GM12864 (cell line): ENCODE measurements around the gene HIPK2.
A peak's percentile ranks its signal among the peaks of the same experiment; 100 is the strongest.

Source experiments
- DNase-seq: peaks from one replicate; pipeline ENCODE4 v3.0.0-alpha.2; 2011; ENCODE audit warnings: low read depth
- H3K4me3 ChIP-seq: 2 replicates; pipeline ENCODE4 v1.5.1; 2011; ENCODE audit warnings: mild to moderate bottlenecking, low read depth, low read length, control low read depth
- TF ChIP-seq, protein P1 (sequence below): IDR thresholded peaks from 2 replicates; pipeline ENCODE4 v1.5.1; 2011; ENCODE audit warnings: low read depth, mild to moderate bottlenecking, moderate library complexity, low read length, control low read depth, inconsistent platforms; ENCODE audit errors: missing control alignments

HIPK2 gene

DNA sequence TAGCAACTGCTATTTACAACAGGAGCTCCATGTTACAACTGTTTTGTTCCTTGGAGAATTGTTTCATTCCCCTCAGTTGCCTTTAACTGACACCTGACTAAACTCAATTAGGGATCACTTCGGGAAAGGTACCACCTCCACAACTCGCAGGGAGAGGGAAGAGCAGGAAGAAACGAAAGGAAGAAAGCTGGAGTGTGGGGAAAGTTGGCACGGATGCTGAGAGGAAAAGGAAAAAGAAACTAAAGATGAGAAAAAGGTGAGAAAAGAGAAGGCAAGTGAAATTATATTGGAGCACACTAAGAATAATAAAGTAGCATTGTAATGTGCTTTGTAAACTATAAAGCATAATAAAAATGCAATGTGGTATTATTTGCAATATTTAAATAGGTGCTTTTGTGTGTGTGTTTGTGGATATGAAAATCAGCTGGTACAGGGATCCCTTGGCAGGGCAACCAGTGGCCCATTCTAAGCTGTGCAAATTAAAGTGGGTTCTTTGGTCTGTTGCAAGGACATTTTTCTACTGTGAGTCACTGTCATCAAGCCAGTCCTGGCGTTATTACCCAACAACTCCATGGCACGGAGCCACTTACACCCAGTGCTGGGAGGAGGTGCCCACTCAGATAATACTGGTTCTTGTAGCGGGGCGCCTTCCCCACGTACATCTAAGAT is 45.9 kb downstream of the HIPK2 start:
- TF ChIP-seq, protein P1, sequence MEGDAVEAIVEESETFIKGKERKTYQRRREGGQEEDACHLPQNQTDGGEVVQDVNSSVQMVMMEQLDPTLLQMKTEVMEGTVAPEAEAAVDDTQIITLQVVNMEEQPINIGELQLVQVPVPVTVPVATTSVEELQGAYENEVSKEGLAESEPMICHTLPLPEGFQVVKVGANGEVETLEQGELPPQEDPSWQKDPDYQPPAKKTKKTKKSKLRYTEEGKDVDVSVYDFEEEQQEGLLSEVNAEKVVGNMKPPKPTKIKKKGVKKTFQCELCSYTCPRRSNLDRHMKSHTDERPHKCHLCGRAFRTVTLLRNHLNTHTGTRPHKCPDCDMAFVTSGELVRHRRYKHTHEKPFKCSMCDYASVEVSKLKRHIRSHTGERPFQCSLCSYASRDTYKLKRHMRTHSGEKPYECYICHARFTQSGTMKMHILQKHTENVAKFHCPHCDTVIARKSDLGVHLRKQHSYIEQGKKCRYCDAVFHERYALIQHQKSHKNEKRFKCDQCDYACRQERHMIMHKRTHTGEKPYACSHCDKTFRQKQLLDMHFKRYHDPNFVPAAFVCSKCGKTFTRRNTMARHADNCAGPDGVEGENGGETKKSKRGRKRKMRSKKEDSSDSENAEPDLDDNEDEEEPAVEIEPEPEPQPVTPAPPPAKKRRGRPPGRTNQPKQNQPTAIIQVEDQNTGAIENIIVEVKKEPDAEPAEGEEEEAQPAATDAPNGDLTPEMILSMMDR, result no peak
- DNase-seq, result no peak
- H3K4me3 ChIP-seq, result no peak overlapping the region

DNA sequence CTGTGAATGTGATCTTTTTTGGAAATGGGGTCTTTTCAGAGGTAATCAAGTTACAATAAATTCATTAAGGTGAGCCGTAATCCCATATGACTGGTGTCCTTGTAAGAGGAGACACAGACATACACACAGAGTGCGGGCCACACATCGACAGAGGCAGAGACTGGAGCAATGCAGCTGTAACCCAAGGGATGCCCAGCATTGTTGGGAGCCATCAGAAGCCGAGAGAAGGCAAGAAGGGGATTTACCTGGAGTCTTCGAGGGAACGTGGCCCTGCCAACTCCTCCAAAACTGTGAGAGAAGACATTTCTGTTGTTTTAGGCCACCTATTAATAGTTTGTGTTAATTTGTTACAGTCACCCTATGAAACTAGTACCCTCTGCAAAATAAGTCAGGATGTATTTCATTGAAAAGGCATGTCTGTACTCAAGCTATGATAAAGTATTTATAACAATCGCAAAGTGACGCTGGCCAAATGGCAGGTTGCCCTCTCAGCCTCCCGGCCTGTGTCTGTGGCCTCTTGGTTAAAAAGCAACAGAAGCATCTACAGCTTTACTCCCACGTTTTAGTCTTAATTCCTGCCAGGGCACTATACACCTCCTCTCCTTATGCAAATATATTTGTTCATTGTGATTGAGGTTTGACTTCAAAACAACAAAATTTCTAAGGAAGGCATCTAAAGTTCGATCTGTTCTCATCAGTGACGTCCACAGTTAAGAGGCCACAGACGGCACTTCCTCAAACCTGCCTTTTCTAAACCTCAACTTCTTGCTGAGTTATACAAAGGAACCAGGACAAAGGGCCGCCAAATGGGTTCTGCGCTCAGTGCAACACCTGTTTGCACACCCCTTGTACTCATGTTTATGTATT is 46.8 kb downstream of the HIPK2 start:
- DNase-seq, result peak; percentile 36
- H3K4me3 ChIP-seq, result no peak overlapping the region
- TF ChIP-seq, protein P1, result no peak

DNA sequence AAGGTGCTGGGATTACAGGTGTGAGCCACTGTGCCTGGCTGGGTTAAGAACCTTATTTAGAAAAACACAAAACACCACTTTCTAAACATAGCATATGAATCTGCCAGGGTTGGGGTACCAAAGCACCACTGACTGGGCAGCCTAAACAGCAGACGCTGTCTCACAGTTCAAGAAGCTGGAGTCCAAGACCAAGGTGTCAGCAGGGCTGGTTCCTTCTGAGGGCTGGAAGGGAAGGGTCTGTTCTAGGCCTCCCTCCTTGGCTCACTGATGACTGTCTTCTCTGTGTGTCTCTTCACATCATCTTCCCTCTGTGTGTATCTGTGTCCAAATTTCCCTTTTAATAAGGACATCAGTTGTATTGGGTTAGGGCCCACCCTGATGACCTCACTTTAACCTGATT is 49.6 kb downstream of the HIPK2 start:
- no peak for DNase-seq
- TF ChIP-seq, protein P1, result no peak
- H3K4me3 ChIP-seq, result no peak overlapping the region

DNA sequence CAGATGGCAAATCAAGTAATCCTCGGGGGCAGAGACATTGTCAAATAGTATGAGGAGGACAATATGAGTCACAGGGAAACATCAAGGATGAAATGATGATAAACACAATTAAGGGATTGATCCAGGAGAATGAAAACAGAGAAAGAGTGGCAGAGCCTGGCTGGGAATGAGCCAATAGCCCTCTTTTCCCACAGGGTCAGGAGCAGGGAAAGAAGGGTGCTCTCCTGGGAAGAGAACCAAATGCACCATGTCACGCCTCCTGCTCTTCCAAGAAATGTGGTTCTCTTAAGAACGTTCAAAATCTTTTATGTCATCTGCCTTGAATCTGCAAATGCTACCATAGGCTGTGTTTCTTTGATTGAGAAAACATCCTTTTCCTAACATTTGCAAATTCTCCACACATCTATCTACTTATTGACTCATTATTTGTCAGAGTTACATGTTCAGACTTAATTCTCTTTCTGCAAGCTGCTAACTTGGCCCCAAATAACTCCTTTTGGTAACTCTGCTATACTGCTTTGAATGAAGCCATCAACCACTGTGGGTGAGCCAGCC is 50.6 kb downstream of the HIPK2 start:
- H3K4me3 ChIP-seq, result no peak overlapping the region
- no peak for DNase-seq
- TF ChIP-seq, protein P1, result no peak

DNA sequence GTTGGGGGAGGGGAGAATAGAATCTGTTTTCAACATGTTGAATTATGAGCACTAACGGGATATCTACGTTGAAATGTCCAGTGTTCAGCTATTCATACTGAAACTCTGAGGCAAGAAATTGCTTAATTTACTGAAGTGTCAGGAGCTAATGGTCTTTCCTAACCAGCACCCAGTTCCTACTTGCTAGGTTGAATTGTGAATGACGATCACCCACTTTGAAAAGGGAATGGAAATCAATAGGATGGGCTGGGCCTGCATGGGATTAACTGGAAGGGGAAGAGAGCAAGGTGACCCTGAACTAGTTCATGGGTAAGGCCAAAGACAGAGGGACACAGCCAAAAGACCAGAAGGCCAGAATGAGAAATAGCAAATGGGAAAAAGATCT is 51.3 kb downstream of the HIPK2 start:
- no peak overlapping the region for H3K4me3 ChIP-seq
- no peak for DNase-seq
- TF ChIP-seq, protein P1, result no peak

DNA sequence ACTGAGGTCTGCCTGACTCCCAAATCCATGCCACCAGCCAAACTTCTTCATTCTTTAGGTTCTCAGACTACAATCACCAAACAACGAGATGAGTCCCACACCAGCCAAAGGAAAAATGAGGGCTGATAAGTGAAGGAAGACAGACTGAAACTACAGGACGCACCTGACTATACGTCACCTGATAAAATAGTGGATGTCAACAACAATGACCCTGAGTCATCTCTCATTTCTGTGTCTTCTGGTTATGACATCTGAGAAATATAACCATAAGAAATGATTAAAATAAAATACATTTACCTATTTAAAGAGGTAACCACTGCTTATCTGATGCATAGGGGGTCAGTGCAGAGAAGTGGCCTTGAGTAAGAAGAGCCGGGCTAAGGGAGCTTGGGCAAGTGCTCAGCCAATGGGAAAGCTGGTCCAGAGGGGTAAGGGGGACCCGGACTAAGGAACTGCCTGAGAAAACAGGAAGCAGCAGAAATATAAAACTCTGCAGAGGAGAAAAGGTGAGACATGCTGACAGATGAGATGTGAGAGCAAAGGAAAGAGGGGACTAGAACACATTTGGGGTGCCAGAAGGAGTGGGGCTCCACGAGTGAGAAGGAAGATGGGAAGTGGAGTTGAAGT is 51.8 kb downstream of the HIPK2 start:
- TF ChIP-seq, protein P1, result no peak
- H3K4me3 ChIP-seq, result no peak overlapping the region
- DNase-seq, result no peak
